ENCODE results near the gene CDK2. TPM values are rescaled to one million over a fixed set of nuclear protein-coding genes. Genes with fewer than 3 reads are reported as not detected.

The CDK2 gene
- total and polyA plus RNA-seq, 9 of the 15 experiments (the other 6 are each of a cell fraction or from before 2014, with no cell fraction given) = 17.4 to 213 (median 109) TPM

DNA sequence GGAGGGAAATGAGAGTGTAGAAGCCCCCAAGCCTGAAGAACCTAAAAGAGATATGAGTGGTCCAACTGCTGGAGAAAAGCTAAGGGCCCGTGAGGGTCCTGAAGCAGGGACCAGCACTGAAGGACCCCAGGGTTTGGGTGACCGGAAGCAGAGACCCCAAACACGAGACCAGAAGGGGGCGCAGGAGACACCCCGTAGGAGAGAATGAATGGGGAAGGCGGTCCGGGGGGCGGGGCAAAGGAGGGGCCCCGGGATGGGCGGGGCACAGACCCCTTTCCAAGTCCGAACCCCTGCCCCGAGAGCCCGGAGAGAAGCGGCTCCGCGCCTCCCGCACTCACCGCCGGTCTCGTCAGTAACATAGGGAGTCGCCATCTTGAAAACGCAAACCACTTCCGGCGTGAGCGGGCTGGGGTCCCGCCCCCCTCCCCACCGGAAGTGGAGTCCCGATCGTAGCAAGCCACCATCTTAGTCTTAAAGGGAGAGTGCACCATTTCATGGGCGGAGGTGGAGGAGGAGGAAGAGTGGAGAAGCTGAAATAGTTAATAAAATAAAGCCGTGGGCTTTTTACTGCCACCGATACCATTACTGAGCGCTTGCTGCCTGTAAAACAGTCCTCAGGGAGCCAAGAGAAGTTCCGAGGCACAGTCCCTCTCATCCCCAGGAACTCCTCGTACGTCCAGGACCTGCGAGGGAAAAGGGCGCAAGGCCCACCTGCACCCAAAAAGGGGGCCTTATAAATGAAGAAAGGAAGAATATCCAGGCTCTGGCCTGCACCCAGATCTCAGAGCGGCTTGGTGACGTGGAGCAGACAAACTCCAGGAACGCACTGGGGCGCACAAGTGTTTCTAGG lies 39.7 kb upstream of the CDK2 start (continued):
- TF ChIP-seq HLTF (IDR thresholded peaks at IDR 0.05) (peak; percentile 94), KAT7 (CRISPR knock-in tag; IDR thresholded peaks at IDR 0.05; ENCODE audit: borderline replicate concordance) (no peak; the same call in 1 of the 2 replicates), ZNF354B (CRISPR knock-in tag; IDR thresholded peaks at IDR 0.05) (no peak), CBFA2T2 (conservative IDR thresholded peaks at IDR 0.05) (no peak), ARID2 (IDR thresholded peaks at IDR 0.05) (peak; percentile 74), IRF2 (CRISPR knock-in tag; IDR thresholded peaks at IDR 0.05) (no peak), BCOR (IDR thresholded peaks at IDR 0.05) (peak; percentile 61; the same call in 1 of the 2 replicates), ZNF589 (CRISPR knock-in tag; IDR thresholded peaks at IDR 0.05; ENCODE audit: low read depth) (no peak), EHMT2 (IDR thresholded peaks at IDR 0.05) (no peak), ZNF639 (CRISPR knock-in tag; conservative IDR thresholded peaks at IDR 0.05 in 1 of 2, IDR thresholded peaks at IDR 0.05 in 1 of 2) (peak in 1 of 2 experiments; percentile 100; a peak in 2 of 4 replicates), HNRNPLL (IDR thresholded peaks at IDR 0.05; ENCODE audit: low read depth, low read length, poor library complexity, severe bottlenecking) (no peak), ELK3 (CRISPR knock-in tag; IDR thresholded peaks at IDR 0.05) (no peak), HDAC2 (IDR thresholded peaks at IDR 0.05) (peak; percentile 71; the same call in 1 of the 2 replicates)
- TF ChIP-seq, protein P1, sequence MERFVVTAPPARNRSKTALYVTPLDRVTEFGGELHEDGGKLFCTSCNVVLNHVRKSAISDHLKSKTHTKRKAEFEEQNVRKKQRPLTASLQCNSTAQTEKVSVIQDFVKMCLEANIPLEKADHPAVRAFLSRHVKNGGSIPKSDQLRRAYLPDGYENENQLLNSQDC (CRISPR knock-in tag; IDR thresholded peaks at IDR 0.05) = no peak
- TF ChIP-seq, protein P2, sequence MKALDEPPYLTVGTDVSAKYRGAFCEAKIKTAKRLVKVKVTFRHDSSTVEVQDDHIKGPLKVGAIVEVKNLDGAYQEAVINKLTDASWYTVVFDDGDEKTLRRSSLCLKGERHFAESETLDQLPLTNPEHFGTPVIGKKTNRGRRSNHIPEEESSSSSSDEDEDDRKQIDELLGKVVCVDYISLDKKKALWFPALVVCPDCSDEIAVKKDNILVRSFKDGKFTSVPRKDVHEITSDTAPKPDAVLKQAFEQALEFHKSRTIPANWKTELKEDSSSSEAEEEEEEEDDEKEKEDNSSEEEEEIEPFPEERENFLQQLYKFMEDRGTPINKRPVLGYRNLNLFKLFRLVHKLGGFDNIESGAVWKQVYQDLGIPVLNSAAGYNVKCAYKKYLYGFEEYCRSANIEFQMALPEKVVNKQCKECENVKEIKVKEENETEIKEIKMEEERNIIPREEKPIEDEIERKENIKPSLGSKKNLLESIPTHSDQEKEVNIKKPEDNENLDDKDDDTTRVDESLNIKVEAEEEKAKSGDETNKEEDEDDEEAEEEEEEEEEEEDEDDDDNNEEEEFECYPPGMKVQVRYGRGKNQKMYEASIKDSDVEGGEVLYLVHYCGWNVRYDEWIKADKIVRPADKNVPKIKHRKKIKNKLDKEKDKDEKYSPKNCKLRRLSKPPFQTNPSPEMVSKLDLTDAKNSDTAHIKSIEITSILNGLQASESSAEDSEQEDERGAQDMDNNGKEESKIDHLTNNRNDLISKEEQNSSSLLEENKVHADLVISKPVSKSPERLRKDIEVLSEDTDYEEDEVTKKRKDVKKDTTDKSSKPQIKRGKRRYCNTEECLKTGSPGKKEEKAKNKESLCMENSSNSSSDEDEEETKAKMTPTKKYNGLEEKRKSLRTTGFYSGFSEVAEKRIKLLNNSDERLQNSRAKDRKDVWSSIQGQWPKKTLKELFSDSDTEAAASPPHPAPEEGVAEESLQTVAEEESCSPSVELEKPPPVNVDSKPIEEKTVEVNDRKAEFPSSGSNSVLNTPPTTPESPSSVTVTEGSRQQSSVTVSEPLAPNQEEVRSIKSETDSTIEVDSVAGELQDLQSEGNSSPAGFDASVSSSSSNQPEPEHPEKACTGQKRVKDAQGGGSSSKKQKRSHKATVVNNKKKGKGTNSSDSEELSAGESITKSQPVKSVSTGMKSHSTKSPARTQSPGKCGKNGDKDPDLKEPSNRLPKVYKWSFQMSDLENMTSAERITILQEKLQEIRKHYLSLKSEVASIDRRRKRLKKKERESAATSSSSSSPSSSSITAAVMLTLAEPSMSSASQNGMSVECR (CRISPR knock-in tag; IDR thresholded peaks at IDR 0.05) = peak; percentile 12; the same call in 1 of the 2 replicates
- TF ChIP-seq, protein P3, sequence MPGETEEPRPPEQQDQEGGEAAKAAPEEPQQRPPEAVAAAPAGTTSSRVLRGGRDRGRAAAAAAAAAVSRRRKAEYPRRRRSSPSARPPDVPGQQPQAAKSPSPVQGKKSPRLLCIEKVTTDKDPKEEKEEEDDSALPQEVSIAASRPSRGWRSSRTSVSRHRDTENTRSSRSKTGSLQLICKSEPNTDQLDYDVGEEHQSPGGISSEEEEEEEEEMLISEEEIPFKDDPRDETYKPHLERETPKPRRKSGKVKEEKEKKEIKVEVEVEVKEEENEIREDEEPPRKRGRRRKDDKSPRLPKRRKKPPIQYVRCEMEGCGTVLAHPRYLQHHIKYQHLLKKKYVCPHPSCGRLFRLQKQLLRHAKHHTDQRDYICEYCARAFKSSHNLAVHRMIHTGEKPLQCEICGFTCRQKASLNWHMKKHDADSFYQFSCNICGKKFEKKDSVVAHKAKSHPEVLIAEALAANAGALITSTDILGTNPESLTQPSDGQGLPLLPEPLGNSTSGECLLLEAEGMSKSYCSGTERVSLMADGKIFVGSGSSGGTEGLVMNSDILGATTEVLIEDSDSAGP (CRISPR knock-in tag; IDR thresholded peaks at IDR 0.05) = peak; percentile 97
- TF ChIP-seq, protein P4, sequence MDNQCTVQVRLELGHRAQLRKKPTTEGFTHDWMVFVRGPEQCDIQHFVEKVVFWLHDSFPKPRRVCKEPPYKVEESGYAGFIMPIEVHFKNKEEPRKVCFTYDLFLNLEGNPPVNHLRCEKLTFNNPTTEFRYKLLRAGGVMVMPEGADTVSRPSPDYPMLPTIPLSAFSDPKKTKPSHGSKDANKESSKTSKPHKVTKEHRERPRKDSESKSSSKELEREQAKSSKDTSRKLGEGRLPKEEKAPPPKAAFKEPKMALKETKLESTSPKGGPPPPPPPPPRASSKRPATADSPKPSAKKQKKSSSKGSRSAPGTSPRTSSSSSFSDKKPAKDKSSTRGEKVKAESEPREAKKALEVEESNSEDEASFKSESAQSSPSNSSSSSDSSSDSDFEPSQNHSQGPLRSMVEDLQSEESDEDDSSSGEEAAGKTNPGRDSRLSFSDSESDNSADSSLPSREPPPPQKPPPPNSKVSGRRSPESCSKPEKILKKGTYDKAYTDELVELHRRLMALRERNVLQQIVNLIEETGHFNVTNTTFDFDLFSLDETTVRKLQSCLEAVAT (IDR thresholded peaks at IDR 0.05) = peak in 1 of 2 experiments; percentile 36; a peak in 1 of 4 replicates
